HEK293T (cell line): Measurements from ENCODE around the gene SEMA5A.

Source experiments
- ARNT ChIP-seq: fragments of 450-650 bp; IDR thresholded peaks from 2 replicates; pipeline ENCODE4 v1.6.1; 2017; ENCODE audit warnings: mild to moderate bottlenecking
- ELF4 ChIP-seq: fragments of 450-650 bp; IDR thresholded peaks from 2 replicates; pipeline ENCODE4 v1.6.1; 2017; ENCODE audit warnings: antibody characterized with exemption
- FOXK2 ChIP-seq: fragments of 450-650 bp; IDR thresholded peaks from 2 replicates; pipeline ENCODE4 v1.6.1; 2016; ENCODE audit warnings: mild to moderate bottlenecking
- FOXM1 ChIP-seq: fragments of 450-650 bp; IDR thresholded peaks from 2 replicates; pipeline ENCODE4 v1.6.1; 2017; ENCODE audit warnings: mild to moderate bottlenecking, borderline replicate concordance
- HDGF ChIP-seq: fragments of 450-650 bp; IDR thresholded peaks from 2 replicates; pipeline ENCODE4 v1.6.1; 2017; ENCODE audit warnings: antibody characterized with exemption, borderline replicate concordance
- L3MBTL2 ChIP-seq: fragments of 450-650 bp; conservative IDR thresholded peaks from 2 replicates; pipeline ENCODE4 v1.6.1; 2016; ENCODE audit warnings: mild to moderate bottlenecking
- SP1 ChIP-seq: fragments of 450-650 bp; IDR thresholded peaks from 2 replicates; pipeline ENCODE4 v1.6.1; 2017
- SUZ12 ChIP-seq: fragments of 450-650 bp; IDR thresholded peaks from 2 replicates; pipeline ENCODE4 v1.6.1; 2016; ENCODE audit warnings: mild to moderate bottlenecking
- TF ChIP-seq, protein P1 (sequence below): fragments of 450-650 bp; IDR thresholded peaks from 2 replicates; pipeline ENCODE4 v1.6.1; 2016

DNA sequence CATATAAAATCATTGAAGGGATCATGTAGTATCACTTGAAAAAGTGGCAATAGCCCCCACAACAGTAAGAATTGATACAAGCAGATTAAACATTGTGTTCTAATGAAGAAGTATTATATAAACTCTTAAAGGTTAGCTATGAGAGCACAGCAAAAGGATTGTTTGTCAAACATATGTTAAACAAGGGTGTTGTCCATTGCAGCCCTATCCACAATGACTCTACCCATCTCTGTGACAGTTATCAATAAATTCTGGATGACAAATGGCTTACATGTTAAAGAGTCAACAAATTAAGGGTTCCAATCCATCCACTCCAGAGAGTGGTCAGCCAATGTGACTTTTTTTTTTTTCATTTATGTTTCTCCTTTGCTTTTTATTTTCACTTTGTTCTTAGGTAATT, 238.7 kb downstream of the SEMA5A start:
- TF ChIP-seq ELF4 (no peak), SP1 (no peak), HDGF (no peak), ARNT (no peak), FOXK2 (no peak), L3MBTL2 (no peak), FOXM1 (no peak), SUZ12 (no peak)
- TF ChIP-seq, protein P1, sequence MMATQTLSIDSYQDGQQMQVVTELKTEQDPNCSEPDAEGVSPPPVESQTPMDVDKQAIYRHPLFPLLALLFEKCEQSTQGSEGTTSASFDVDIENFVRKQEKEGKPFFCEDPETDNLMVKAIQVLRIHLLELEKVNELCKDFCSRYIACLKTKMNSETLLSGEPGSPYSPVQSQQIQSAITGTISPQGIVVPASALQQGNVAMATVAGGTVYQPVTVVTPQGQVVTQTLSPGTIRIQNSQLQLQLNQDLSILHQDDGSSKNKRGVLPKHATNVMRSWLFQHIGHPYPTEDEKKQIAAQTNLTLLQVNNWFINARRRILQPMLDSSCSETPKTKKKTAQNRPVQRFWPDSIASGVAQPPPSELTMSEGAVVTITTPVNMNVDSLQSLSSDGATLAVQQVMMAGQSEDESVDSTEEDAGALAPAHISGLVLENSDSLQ, result no peak
